GM12891 (cell line): ENCODE results near the gene PPP1R15B.
"Not testable (repeated sequence)": the region's sequence is repeated elsewhere in the genome, so short reads cannot be mapped to it uniquely, and the experiment has no call there.

Experiments used
- DNase-seq: peaks from one replicate; pipeline ENCODE4 v3.0.0; 2011; ENCODE audit warnings: low spot score; ENCODE audit not compliant: insufficient read length
- FAIRE-seq: peaks from 2 replicates; lab custom pipeline; 2011; peaks lifted over from hg19 to GRCh38; lab: Jason Lieb, UNC
- PAX5 ChIP-seq: IDR thresholded peaks from 2 replicates; pipeline ENCODE4 v1.6.1; 2011; ENCODE audit warnings: low read length, moderate library complexity, mild to moderate bottlenecking; ENCODE audit not compliant: insufficient read depth, severe bottlenecking
- POLR2A ChIP-seq: IDR thresholded peaks from 2 replicates; pipeline ENCODE4 v1.6.1; 2011; ENCODE audit warnings: low read depth, low read length, control low read depth
- POLR2AphosphoS5 ChIP-seq: IDR thresholded peaks from 2 replicates; pipeline ENCODE4 v1.6.1; 2011; ENCODE audit warnings: low read depth, low read length, control low read depth
- POU2F2 ChIP-seq: IDR thresholded peaks from 2 replicates; pipeline ENCODE4 v1.6.1; 2011; ENCODE audit warnings: low read depth, mild to moderate bottlenecking, control low read depth, low read length, moderate library complexity
- SPI1 ChIP-seq: IDR thresholded peaks from 2 replicates; pipeline ENCODE4 v1.6.1; 2011; ENCODE audit warnings: low read depth, low read length, control low read depth
- TAF1 ChIP-seq: IDR thresholded peaks from 2 replicates; pipeline ENCODE4 v1.6.1; 2011; ENCODE audit warnings: low read depth, low read length, control low read depth

Gene PPP1R15B

DNA sequence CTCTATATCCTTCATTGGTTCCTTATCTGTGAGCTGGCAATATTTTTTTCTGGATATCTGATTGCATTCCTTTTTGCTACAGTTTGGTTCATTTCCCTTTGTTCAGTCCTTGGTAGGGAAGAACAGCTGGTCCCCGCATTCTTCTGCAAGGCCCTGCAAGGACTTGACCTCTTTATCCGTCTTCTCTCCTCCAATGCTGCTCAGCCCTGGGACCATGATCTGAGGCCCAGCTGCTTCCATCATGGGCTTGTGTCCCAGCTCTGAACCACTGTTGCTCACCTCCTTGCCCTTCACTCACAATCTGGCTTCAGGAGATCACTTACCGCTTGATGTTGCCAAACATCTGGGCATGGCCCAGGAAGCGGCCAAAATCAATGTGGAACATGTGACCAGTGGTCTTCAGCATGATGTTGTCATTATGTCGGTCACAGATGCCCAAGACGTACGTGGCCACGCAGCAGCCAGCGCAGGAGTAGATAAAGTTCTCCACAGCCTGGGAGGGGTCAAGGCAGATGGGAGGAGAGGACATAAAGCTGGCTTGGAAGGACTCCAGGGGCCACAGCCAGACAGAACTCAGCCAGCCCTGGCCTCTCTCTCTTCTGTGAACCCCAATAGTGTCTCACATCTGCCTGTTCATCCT is 22.6 kb upstream of the PPP1R15B start:
- FAIRE-seq (no peak), DNase-seq (no peak)
- TF ChIP-seq POLR2AphosphoS5 (no peak), TAF1 (no peak), POLR2A (no peak), SPI1 (no peak), POU2F2 (no peak), PAX5 (no peak)

DNA sequence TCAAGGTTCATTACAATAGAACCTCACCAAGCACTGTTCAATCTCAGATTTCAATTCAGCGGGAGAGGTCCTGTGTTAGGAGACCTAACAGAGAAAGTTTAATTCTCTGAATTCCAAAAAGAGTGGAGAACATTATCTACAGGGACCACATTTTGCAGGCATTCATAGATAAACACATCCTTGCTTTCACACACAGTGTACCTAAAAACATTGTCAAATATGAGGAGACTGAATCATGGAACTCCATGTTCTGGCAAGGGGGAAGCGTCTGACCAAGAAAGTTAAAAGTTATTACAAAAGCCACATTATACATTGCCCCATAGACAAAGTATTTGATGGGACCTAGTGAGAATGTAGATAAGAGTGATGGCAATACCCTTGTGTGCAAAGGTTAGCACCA is 21.1 kb upstream of the PPP1R15B start:
- DNase-seq (no peak), FAIRE-seq (no peak)
- TF ChIP-seq PAX5 (no peak), POU2F2 (no peak), POLR2A (no peak), POLR2AphosphoS5 (no peak), TAF1 (no peak), SPI1 (no peak)

DNA sequence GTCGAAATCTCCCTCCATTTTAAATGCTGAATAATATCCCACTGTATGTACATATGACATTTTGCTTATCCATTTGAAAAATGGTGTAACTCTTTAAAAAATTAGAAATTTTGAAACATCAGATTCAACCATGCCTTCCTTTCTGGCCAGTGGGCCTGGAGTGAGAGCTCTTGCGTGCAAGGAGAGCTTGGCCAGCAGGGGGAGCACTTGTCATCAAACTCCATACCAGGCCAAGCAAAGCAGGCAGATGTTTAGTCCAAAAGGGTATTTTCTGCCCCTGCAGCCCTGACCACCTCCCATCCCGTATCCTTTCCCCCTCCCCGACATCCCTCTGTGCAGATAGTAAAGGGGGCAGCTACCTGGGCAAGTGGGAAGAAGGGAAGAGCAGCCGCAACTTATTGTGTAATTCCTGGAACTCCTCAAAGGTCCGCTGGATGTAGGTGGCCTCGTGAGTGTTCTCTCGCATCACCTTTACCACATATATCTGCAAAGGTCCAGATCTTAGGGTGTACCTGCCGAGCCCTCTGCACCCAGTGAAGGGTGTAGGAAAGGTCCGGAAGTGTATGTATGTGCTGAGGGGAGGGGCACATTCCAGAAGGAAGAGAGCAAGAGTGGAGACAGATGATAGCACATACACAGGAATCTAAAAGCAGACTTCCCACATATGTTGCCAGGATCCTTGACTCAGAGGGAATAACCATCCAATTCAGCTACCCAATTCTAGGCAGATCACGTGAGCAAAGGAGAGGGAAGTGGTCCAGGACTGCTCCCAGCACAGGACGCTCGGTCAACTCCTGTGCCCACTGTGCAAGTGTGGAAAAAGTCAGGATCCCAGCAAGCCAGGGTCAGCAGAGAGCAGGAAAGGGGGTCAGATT is 19.9 kb upstream of the PPP1R15B start:
- peak; percentile 70 for DNase-seq
- TF ChIP-seq POLR2AphosphoS5 (no peak), POU2F2 (no peak), TAF1 (no peak), PAX5 (no peak), SPI1 (no peak), POLR2A (no peak)
- FAIRE-seq: peak; percentile 55

DNA sequence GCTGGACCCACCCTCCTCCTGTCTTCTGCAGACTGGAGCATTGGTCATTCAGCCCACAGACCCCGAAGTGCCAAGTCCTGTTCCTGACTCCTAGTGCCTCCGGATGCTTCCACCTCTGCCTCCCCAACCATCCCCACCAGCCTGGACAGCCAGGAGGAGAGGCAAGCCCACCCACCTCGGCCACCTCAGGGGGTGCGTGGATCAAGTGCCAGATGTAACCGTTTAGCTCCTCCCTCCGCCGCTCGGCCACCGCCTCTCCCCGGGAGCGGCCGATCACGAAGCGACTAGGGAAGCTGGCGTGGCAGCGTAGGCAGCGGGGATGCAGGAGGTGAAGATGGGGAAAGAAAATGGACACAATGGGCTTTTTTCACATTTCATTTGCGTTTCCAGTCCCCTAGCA is 18.1 kb upstream of the PPP1R15B start:
- no peak for TF ChIP-seq SPI1
- no peak for TF ChIP-seq POLR2AphosphoS5
- no peak for TF ChIP-seq TAF1
- no peak for TF ChIP-seq POU2F2
- TF ChIP-seq PAX5: no peak
- TF ChIP-seq POLR2A: no peak
- DNase-seq: no peak
- FAIRE-seq: no peak

DNA sequence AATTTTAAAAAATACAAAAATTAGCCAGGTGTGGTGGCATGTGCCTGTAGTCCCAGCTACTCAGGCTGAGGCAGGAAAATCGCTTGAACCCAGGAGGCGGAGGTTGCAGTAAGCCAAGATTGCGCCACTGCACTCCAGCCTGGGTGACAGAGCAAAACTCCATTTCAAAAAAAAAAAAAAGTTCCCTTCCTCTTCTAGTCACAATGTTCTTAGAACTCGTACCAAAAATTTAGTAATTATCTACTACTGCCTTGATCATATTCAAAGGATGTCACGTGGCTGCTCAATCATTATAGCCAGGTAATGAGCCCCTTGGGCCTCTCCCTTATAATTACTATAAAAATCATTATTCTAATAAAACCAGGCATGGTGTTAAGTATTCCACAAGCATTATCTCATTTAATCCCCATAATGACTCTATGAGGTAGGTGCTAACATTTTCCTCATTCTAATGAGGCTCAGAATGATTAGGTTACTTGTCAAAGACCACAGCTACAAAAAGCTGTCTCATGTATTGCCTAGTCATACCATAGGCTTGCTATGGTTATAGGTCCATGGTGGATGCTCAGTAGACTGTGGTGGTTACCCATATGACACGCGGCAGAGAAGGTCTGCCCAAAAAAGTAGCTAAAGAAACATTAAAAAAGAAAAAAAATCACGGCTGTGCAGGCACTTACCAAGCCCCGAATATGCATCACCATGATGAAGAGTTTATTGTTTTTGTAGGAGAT is 15.5 kb upstream of the PPP1R15B start:
- TF ChIP-seq TAF1 (no peak), POU2F2 (no peak), POLR2AphosphoS5 (no peak), SPI1 (no peak), PAX5 (no peak), POLR2A (no peak)
- DNase-seq (no peak), FAIRE-seq (no peak)

DNA sequence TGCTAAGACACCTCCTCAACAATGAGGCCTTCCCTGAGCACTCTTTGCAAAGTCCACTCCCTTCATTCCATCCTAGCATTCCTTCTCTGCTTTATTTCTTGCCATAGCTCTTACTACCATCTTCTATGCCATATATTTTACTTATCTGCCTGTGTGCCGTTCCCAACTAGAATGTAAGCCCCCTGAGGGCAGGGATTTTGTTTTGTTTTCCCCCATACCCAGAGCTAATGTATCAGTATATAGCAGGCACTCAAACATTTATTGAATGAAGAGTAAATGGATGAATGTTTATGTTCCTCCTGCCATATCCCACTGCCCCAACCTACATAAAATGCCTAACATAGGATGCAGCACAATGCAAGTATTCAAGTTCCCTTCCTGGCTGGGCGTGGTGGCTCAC is 14.9 kb upstream of the PPP1R15B start:
- DNase-seq (no peak), FAIRE-seq (no peak)
- TF ChIP-seq TAF1 (no peak), SPI1 (no peak), POLR2AphosphoS5 (no peak), PAX5 (no peak), POLR2A (no peak)

DNA sequence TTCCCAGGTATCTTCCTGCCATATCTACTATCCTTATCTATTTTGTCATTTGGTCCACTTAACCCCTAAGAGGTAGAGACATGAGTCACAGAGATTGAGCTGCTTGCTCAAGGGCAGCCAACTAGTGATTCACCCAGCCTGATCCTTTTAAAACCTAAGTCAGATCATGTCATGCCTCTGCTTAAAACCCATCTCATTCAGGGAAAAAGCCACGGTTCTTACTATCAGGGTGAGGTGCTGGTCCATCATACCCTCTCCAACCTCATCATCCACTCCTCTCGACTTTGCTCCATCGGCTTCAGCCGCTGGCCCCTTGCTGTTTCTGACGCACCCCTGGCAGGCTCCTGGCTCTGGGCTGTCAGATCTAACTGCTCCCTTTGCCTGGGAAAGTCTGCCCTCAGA is 14.4 kb upstream of the PPP1R15B start:
- DNase-seq (no peak), FAIRE-seq (no peak)
- TF ChIP-seq TAF1 (no peak), POU2F2 (no peak), POLR2AphosphoS5 (no peak), SPI1 (no peak), POLR2A (no peak), PAX5 (no peak)

DNA sequence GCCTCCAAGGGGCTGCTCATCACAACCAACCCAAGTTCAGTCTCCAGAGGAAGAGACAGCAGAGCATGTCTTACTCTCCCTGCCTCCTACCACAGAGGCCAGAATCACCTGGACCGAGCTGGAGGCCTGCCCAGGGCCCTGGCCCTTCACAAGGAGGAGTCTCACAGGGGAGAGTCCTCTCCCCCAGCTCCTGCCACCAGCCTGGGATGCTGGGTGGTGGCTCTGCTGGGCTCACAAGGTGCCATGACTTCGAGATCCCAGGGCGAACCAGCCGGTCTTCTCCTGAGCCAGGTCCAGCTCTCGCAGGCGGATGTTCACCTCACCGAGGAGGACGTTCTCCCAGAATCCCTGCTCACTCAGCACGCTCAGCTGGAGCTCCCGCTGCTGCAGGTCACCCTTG is 13.0 kb upstream of the PPP1R15B start:
- no peak for FAIRE-seq
- DNase-seq: no peak
- TF ChIP-seq POU2F2 (no peak), PAX5 (no peak), SPI1 (no peak), POLR2AphosphoS5 (no peak), POLR2A (no peak), TAF1 (no peak)

DNA sequence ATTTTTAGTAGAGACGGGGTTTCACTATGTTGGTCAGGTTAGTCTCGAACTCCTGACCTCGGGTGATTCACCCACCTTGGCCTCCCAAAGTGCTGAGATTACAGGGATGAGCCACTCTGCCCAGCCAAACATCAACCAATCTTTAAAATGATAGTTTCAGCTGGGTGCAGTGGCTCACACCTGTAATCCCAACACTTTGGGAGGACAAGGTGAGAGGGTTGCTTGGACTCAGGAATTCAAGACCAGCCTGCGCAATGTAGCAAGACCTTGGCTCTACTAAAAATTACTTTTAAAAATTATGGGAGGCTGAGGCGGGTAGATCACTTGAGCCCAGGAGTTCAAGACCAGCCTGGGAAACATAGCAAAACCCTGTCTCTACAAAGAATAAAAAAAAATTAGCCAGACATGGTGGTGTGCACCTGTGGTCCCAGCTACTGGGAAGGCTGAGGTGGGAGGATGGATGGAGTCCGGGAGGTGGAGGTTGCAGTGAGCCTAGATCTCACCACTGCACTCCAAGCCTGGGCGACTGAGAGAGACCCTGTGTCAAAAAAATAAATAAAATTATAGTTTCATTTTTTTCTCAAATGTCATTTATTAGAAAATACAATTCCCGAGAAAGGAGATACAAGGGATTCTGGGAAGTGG is 10.6 kb upstream of the PPP1R15B start:
- FAIRE-seq: not testable (repeated sequence)

More for the DNA sequence above, 10.6 kb upstream of the PPP1R15B start:
- not testable (repeated sequence) for DNase-seq
